MM.1S (cell line): Measurements from ENCODE around the gene RDH16.

ENCODE experiments used
- CTCF ChIP-seq: fragments of 300-600 bp; sonication (generic); IDR thresholded peaks from 2 replicates; pipeline ENCODE4 v1.5.1; 2016; ENCODE audit warnings: antibody characterized with exemption, low read length, mixed read lengths
- EZH2 ChIP-seq: fragments of 300-600 bp; sonication (generic); optimal IDR thresholded peaks from 2 replicates; pipeline ENCODE3; 2017; ENCODE audit warnings: low read depth, mild to moderate bottlenecking, antibody characterized with exemption, low read length, mixed read lengths

- TF ChIP-seq CTCF (no peak), EZH2 (no peak)
Observed at GRCh38 chr12:56935752-56936151, 21.7 kb downstream of the RDH16 start.
